Stimulated activated memory B cell treated with anti-CD40 and anti-IgM and Interleukin-4, amounts not matched to agents 10 μg/mL and 1 μg/mL and 100 μg/mL, for 72 hours (primary cell): ENCODE measurements around the gene MISFA.
A peak's percentile ranks its signal among the peaks of the same experiment; 100 is the strongest.
"Not testable (repeated sequence)": the region's sequence is repeated elsewhere in the genome, so short reads cannot be mapped to it uniquely, and the experiment has no call there.

Source experiments
- ATAC-seq: fragments of 150-1000 bp; cut with Tn5 transposase; 2 replicates; pipeline ENCODE4 v1.10.0; 2021
- H3K27ac Mint-ChIP-seq: one replicate; pipeline ENCODE4 v1.8.0; 2022; ENCODE audit warnings: mild to moderate bottlenecking, mixed read lengths
- H3K27me3 Mint-ChIP-seq: one replicate; pipeline ENCODE4 v1.8.0; 2022; ENCODE audit warnings: mixed read lengths
- H3K36me3 Mint-ChIP-seq: one replicate; pipeline ENCODE4 v1.8.0; 2022; ENCODE audit warnings: mixed read lengths
- H3K4me1 Mint-ChIP-seq: one replicate; pipeline ENCODE4 v1.8.0; 2022; ENCODE audit warnings: mixed read lengths
- H3K4me3 Mint-ChIP-seq: one replicate; pipeline ENCODE4 v1.8.0; 2022; ENCODE audit warnings: mild to moderate bottlenecking, moderate library complexity, mixed read lengths
- H3K9me3 Mint-ChIP-seq: one replicate; pipeline ENCODE4 v1.8.0; 2022; ENCODE audit warnings: mixed read lengths

Gene MISFA

DNA sequence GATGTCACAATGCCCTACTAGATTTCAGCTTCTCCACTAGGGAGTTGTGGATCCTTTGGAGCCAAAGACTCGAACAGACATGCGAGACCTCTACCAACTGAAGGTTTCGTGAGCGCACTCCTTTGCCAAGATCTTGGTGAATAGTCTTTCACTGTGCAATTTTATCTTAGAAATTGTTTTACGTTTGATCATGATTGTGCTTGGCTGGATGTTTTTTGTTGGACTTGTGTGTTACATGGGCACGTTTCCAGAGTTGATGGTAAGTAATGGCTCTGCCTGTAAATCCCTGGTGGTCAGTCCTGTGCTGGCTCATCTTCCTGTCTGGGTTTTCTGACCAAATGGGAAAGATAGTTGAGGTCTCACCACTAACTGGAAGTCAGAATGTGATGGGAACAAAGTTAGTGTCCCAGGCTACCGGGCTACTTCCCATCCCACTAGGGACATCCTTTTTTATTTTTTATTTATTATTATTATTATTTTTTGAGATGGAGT is at the start of gene MISFA:
Gene MISFA, plus strand, starts transcription at position 51 of the 492 bp plus-strand sequence. Its CDS starts 140 bp downstream, at position 191.
- no peak within 1 kb of the TSS for H3K4me3 Mint-ChIP-seq
- H3K27me3 Mint-ChIP-seq: no peaks in the 10 kb centered on the region
- H3K4me1 Mint-ChIP-seq: no peaks in the 10 kb centered on the region
- no peaks in the 10 kb centered on the region for H3K9me3 Mint-ChIP-seq
- no peak within 1 kb of the TSS for H3K27ac Mint-ChIP-seq
- H3K36me3 Mint-ChIP-seq: peaks cover 15% of the 10 kb centered on the region
- ATAC-seq: no peak

DNA sequence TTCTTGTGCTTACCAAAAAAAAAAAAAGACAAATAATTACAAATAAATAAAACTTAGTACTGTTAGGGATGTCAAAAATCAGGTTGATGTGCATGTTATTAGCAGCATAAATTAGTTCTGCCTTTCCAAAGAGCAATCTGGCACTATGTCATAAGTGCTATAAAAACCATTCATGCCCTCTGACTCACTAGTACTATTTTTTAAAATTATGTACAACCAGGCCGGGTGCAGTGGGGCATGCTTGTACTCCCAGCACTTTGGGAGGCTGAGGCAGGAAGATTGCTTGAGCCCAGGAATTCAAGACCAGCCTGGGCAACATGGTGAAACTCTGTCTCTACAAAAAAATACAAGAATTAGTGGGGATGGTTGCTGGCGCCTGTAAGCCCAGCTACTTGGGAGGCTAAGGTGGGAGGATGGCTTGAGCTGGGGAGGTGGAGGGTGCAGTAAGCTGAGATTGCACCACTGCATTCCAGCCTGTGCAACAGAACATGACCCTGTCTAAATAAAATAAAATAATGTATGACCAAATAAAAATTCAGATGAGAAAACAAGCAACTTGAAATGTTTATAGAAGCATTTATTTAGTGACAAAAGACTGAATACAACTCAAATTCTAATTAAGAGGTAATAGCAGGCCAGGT is 36.4 kb upstream of the MISFA start:
- no peak for ATAC-seq
- H3K27me3 Mint-ChIP-seq: no peaks in the 10 kb centered on the region
- peaks cover 20% of the 10 kb centered on the region for H3K36me3 Mint-ChIP-seq
- no peak overlapping the region for H3K4me3 Mint-ChIP-seq
- no peaks in the 10 kb centered on the region for H3K4me1 Mint-ChIP-seq
- H3K9me3 Mint-ChIP-seq: no peaks in the 10 kb centered on the region
- H3K27ac Mint-ChIP-seq: no peak overlapping the region

DNA sequence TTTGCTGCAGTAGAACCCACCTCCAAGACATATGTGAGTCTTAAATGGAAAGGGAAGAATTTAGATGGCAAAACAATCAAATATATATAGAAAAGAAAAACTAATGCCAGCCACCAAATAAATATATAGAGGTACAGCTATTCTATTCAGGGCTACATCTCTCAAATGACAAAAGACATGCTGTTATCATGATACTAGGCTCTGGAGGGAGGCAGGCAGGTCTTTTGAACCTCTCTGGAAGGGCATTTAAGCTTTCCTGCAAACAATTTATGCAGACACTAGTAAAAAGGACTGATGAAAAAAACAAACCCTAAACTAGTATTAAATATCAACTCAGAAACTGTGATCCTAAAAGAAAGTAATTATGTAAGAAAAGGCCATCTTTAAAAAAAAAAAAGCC is 35.4 kb upstream of the MISFA start:
- H3K4me3 Mint-ChIP-seq: no peak overlapping the region
- H3K36me3 Mint-ChIP-seq: peaks cover 17% of the 10 kb centered on the region
- no peaks in the 10 kb centered on the region for H3K27me3 Mint-ChIP-seq
- H3K27ac Mint-ChIP-seq: no peak overlapping the region
- no peaks in the 10 kb centered on the region for H3K9me3 Mint-ChIP-seq
- no peak for ATAC-seq
- no peaks in the 10 kb centered on the region for H3K4me1 Mint-ChIP-seq

- Mint-ChIP-seq H3K27ac (no peak overlapping the region), H3K4me3 (no peak overlapping the region), H3K36me3 (peaks cover 11% of the 10 kb centered on the region), H3K27me3 (no peaks in the 10 kb centered on the region), H3K9me3 (no peaks in the 10 kb centered on the region), H3K4me1 (no peaks in the 10 kb centered on the region)
- no peak for ATAC-seq
Measured at GRCh38 chr11:18566406-18566805, 33.2 kb upstream of the MISFA start.

GRCh38 chr11:18567081-18567480 is 32.5 kb upstream of the MISFA start:
- H3K36me3 Mint-ChIP-seq: peaks cover 14% of the 10 kb centered on the region
- H3K27ac Mint-ChIP-seq: no peak overlapping the region
- H3K4me1 Mint-ChIP-seq: no peaks in the 10 kb centered on the region
- no peaks in the 10 kb centered on the region for H3K27me3 Mint-ChIP-seq
- no peaks in the 10 kb centered on the region for H3K9me3 Mint-ChIP-seq
- ATAC-seq: no peak
- no peak overlapping the region for H3K4me3 Mint-ChIP-seq

DNA sequence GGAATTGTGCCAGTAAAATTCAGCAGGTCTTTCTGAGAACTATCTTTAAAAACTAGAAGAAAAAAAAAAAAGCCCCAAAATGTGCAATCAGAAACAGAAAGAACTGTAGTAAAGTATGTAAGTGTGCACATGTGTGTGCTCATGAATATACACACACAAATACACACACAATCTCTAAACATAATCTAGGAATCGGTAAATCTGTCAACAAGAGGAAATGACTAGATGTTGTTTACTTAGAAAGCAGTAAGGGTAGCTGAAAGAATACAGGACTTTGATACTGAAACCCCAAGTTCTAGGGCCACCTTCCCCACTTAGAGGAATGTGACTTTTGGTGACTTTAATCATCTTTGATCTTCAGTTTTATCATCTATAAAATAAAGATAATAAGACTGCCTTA is 24.2 kb upstream of the MISFA start:
- ATAC-seq: no peak
- no peaks in the 10 kb centered on the region for H3K9me3 Mint-ChIP-seq
- H3K27ac Mint-ChIP-seq: no peak overlapping the region
- no peak overlapping the region for H3K4me3 Mint-ChIP-seq
- peaks cover 52% of the 10 kb centered on the region for H3K36me3 Mint-ChIP-seq
- no peaks in the 10 kb centered on the region for H3K27me3 Mint-ChIP-seq
- no peaks in the 10 kb centered on the region for H3K4me1 Mint-ChIP-seq

GRCh38 chr11:18578975-18579598 is 20.5 kb upstream of the MISFA start:
- H3K4me3 Mint-ChIP-seq: no peak overlapping the region
- ATAC-seq: no peak
- H3K9me3 Mint-ChIP-seq: no peaks in the 10 kb centered on the region
- peaks cover 32% of the 10 kb centered on the region for H3K36me3 Mint-ChIP-seq
- no peaks in the 10 kb centered on the region for H3K27me3 Mint-ChIP-seq
- peaks cover 6% of the 10 kb centered on the region for H3K4me1 Mint-ChIP-seq
- no peak overlapping the region for H3K27ac Mint-ChIP-seq

DNA sequence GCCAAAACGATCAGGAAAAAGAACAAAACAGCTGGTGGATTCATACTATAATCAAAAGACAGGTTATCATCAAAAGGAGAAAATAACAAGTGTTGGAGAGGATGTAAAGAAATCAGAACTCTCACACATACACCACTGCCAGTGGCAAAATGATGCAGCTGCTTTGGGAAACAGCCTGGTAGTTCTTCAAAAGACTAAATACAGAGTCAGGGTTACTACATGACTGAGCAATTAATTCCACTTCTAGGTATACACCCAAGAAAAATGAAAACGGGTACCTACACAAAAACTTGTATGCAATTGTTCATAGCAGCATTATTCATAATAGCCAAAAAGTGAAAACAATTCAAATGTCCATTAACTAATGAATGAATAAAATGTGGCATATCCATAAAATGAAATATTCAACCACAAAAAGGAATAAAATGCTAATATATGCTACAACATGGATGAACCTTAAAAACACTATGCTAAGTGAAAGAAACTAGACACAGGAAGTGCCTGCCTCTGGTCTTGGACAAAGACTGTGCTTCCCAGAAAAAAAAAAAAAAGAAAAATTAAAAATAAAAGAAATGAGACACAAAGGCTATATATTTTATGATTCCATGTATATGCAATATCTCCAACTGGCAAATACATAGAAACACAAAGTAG is 19.3 kb upstream of the MISFA start:
- no peak overlapping the region for H3K27ac Mint-ChIP-seq
- peaks cover 31% of the 10 kb centered on the region for H3K36me3 Mint-ChIP-seq
- H3K27me3 Mint-ChIP-seq: no peaks in the 10 kb centered on the region
- no peaks in the 10 kb centered on the region for H3K9me3 Mint-ChIP-seq
- H3K4me3 Mint-ChIP-seq: no peak overlapping the region
- no peak for ATAC-seq
- peaks cover 6% of the 10 kb centered on the region for H3K4me1 Mint-ChIP-seq

- H3K36me3 Mint-ChIP-seq: peaks cover 21% of the 10 kb centered on the region
- H3K9me3 Mint-ChIP-seq: no peaks in the 10 kb centered on the region
- H3K27ac Mint-ChIP-seq: no peak overlapping the region
- H3K4me3 Mint-ChIP-seq: no peak overlapping the region
- H3K27me3 Mint-ChIP-seq: no peaks in the 10 kb centered on the region
- peaks cover 6% of the 10 kb centered on the region for H3K4me1 Mint-ChIP-seq
- ATAC-seq: no peak
Measured at GRCh38 chr11:18581825-18582224, 17.8 kb upstream of the MISFA start.

DNA sequence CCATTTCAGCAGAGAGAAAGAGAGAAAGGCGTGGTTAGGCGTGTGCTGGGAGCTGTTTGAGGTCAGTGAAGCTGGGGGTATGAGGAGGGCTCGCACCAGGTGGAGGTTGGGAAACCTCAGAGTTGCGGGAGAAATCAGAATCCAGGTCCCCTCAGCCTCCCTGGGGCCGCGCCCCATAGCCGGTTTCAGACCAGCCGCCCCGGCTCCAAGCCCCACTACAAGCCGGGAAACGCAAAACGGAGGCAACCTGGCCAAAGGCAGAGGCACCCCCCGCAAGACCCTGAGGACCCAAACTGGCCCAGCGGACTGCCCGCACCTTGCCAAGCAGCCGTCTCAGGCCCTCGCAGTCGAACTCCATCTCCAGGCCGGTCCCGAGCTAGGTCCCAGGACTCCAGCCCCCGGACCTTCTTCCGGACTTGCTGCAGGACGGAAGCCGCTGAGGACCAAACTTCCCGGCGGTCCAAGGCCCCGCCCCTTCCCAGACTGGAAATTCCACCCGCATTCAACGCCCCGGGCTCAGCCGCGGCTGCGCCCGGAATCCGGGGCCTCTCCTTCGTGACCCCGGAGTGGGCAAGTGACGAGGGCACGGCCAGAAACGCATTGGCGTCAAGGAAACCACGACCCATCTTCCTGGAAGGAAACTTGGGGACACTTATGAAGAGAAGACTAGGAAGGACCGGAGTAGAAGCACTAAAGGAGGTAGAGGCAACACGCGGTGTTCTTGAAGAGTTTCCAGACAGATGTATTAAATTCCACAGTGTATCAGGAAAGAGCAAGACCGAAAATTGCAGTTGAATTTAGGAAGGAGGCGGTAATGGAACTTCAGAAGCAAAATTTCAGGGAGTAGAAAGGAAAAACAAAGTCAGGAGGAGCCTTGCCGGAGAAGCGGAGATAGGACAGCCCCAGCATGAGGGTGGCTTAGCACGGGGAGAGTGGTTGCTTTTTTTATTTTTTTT is 11.0 kb upstream of the MISFA start, which contains the start of gene UEVLD:
Gene UEVLD, minus strand, starts transcription at position 438 of the 956 bp plus-strand sequence. Its CDS starts 80 bp downstream, at position 358.
- Mint-ChIP-seq H3K36me3 (no peaks in the 10 kb centered on the region), H3K27ac (no peak within 1 kb of the TSS), H3K9me3 (no peaks in the 10 kb centered on the region), H3K27me3 (no peaks in the 10 kb centered on the region), H3K4me3 (no peak within 1 kb of the TSS), H3K4me1 (peaks cover 8% of the 10 kb centered on the region)
- ATAC-seq: peak; percentile 77

- Mint-ChIP-seq H3K27me3 (no peaks in the 10 kb centered on the region), H3K9me3 (no peaks in the 10 kb centered on the region), H3K36me3 (no peaks in the 10 kb centered on the region), H3K4me3 (no peak overlapping the region), H3K27ac (no peak overlapping the region), H3K4me1 (peaks cover 8% of the 10 kb centered on the region)
- no peak for ATAC-seq
Measured at GRCh38 chr11:18590571-18590970, 9.0 kb upstream of the MISFA start.

DNA sequence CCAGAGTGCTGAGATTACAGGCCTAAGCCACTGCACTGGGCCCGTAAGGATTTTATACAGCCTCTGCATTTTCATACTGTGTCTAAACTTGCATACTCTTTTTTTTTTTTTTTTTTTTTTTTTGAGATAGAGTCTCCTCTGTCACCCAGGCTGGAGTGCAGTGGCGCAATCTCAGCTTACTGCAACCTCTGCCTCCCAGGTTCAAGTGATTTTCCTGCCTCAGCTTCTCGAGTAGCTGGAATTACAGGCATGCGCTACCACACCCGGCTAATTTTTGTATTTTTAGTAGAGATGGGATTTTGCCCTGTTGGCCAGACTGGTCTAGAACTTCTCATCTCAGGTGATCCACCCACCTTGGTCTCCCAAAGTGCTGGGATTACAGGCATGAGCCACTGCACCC is 5.5 kb upstream of the MISFA start:
- not testable (repeated sequence) for H3K27me3 Mint-ChIP-seq, H3K4me1 Mint-ChIP-seq, H3K27ac Mint-ChIP-seq, ATAC-seq, H3K4me3 Mint-ChIP-seq, H3K9me3 Mint-ChIP-seq
- H3K36me3 Mint-ChIP-seq: peaks cover 15% of the 10 kb centered on the region

GRCh38 chr11:18594999-18595749 is 4.4 kb upstream of the MISFA start:
- Mint-ChIP-seq H3K27ac (no peak overlapping the region), H3K27me3 (no peaks in the 10 kb centered on the region), H3K4me3 (no peak overlapping the region), H3K9me3 (no peaks in the 10 kb centered on the region), H3K36me3 (peaks cover 15% of the 10 kb centered on the region), H3K4me1 (peaks cover 8% of the 10 kb centered on the region)
- ATAC-seq: no peak

DNA sequence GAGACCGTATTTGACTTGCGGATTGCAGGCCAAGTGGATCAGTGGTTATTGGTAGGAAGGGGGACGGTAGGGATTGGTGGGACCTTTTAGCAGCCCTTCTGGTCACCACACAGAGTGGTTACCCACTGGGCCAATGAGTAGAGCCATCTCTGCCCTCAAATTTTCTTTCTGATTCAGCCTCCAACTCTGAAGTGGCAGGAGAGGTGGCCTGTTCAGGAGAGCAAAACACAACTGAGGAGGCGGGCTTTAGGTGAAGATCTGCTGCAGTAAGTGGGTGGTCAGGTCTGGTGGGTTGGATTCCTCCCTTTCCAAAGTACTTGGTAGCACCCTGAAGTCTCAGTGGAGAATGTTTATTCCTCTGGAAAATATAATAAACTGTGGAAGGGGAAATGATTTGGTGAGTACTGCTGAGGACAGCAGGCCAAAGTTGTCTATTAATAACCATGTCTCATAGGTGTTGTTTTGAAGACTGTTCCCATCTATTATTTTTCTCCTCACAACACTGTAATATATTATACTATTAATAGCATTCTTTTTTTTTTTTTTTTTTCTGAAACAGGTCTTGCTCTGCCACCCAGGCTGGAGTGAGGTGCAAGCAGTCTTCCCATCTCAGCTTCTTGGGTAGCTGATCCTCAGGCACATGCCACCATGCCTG is 1.5 kb downstream of the MISFA start:
- no peak for ATAC-seq
- Mint-ChIP-seq H3K27me3 (no peaks in the 10 kb centered on the region), H3K36me3 (peaks cover 17% of the 10 kb centered on the region), H3K4me1 (no peaks in the 10 kb centered on the region), H3K27ac (no peak overlapping the region), H3K4me3 (no peak overlapping the region), H3K9me3 (no peaks in the 10 kb centered on the region)
